ENCODE results near the gene SESTD1.
"Not testable (repeated sequence)": the region's sequence is repeated elsewhere in the genome, so short reads cannot be mapped to it uniquely, and the experiment has no call there.

The SESTD1 gene

DNA sequence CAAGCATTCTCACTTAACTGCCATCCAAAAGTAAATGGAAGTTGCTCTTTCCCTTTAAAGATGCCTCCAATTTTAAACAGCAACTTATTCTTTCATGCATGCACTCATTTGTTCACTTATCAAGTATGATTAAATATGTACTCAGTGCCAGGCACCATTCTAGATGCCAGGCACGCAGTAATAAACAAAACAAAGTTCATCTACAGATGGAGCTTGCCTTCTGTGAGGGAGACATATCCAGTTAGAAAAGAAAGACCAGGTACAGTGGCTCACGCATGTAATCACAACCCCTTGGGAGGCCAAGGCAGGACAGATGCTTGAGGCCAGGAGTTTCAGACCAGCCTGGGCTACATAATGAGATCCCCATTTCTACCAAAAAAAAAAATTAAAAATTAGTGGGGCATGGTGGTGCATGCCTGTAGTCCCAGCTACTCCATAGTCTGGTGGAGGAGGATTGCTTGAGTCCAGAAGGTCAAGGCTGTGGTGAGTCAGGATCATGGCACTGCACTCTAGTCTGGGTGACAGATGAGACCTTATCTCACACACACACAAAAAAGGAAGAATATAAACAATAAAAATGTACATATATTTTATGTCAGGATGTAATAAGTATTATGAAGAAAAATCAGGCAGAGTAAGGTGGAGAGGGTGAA lies 195.5 kb downstream of the SESTD1 start:
- no peak overlapping the region for H3K4me3 ChIP-seq (ENCODE audit: low read length)
- DNase-seq (ENCODE audit: low read depth): no peak
- TF ChIP-seq, protein P1, sequence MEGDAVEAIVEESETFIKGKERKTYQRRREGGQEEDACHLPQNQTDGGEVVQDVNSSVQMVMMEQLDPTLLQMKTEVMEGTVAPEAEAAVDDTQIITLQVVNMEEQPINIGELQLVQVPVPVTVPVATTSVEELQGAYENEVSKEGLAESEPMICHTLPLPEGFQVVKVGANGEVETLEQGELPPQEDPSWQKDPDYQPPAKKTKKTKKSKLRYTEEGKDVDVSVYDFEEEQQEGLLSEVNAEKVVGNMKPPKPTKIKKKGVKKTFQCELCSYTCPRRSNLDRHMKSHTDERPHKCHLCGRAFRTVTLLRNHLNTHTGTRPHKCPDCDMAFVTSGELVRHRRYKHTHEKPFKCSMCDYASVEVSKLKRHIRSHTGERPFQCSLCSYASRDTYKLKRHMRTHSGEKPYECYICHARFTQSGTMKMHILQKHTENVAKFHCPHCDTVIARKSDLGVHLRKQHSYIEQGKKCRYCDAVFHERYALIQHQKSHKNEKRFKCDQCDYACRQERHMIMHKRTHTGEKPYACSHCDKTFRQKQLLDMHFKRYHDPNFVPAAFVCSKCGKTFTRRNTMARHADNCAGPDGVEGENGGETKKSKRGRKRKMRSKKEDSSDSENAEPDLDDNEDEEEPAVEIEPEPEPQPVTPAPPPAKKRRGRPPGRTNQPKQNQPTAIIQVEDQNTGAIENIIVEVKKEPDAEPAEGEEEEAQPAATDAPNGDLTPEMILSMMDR (conservative IDR thresholded peaks at IDR 0.05; ENCODE audit: low read depth, low read length): no peak

DNA sequence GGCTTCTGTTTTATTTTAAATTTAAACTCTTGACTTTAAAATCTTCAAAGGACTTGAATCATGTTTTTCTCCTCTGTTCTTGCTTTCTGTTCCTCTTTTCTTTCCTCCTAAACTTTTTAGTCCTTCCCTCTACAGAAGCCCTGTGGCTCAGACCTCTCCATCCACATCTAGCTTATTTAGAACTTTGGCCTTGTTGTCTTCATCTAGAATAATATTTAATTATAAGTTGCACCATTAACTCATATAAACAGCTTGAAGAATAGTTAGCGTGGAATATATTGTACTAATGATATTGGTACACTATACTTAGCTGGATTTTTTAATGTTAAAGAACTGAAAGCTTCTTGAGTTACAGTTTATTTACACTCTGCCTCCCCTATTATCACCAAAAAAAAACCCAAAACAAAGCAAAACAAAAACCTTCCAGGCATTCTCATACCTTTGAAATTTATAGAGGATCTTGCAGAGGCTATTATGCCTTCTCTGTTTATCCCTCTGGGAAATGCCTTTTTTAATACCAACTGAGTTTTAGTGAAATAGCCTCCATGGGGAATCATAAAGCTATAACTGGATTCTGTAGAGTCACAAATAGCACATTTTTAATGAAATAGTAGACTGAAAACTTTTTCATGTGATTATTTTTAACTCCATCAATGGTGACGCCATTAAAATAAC lies 205.5 kb downstream of the SESTD1 start:
- H3K4me3 ChIP-seq (ENCODE audit: low read length): no peak overlapping the region
- TF ChIP-seq, protein P1 (conservative IDR thresholded peaks at IDR 0.05; ENCODE audit: low read depth, low read length): no peak
- DNase-seq (ENCODE audit: low read depth): no peak

DNA sequence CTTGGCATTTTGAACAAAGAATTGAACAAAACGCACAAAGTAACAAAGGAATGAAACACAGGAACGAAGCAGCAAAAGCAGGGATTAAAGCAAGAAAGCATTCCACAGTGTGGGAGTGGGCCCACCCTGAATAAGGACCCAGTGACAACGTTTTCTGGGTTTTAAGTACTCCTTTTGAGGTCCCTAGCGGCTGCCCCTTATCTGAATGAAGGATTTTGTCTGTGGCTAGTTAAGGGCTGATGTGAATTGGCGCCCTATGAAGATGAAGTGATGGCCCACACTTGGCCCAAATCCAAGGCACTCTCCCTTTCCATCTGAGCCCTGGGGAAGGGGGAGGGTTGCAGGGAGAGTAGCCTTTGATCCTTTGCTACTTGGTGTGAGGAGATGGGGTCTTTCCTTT lies 206.9 kb downstream of the SESTD1 start:
- no peak overlapping the region for H3K4me3 ChIP-seq (ENCODE audit: low read length)
- no peak for DNase-seq (ENCODE audit: low read depth)
- TF ChIP-seq, protein P1 (conservative IDR thresholded peaks at IDR 0.05; ENCODE audit: low read depth, low read length): no peak

DNA sequence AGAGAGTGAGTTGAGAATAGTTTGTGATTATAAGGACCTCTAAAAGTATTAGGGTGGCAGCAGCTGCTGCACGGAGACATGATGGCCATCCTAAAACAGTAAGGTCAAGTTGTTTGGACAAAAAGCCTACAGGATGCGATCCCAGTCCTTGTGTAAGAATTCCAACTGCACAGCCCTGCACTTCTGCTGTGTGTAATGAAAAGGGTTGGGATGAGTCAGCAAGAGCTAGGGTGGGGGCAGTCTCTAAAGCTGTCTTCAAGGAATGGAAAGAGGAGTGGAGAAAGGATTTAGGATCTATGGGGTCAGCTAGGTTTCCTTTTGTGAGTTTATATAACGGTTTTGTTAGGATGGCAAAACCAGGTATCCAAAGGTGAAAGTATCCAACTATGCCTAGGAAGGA lies 211.1 kb downstream of the SESTD1 start:
- not testable (repeated sequence) for H3K4me3 ChIP-seq (ENCODE audit: low read length); DNase-seq (ENCODE audit: low read depth)

Measured in retinal pigment epithelial cell (primary cell).